Gastrocnemius medialis (tissue), 4 donors: ENCODE data around the gene LRIG3.

Source experiments
- CTCF ChIP-seq, 5 experiments: fragments of 450-650 bp in 3 of 5; fragments of 200-600 bp in 2 of 5; sonication (generic) in 2 of 5; IDR thresholded peaks in 4 of 5; conservative IDR thresholded peaks in 1 of 5; 1 replicate in 4 of 5; 2 replicates in 1 of 5; pipeline ENCODE4 v1.5.1; 2016 to 2019; ENCODE audit warnings: antibody characterized with exemption in 5 of 5, mild to moderate bottlenecking in 3 of 5, moderate library complexity in 3 of 5
- POLR2A ChIP-seq, 2 donors: fragments of 450-650 bp; IDR thresholded peaks; one replicate each; pipeline ENCODE4 v1.6.1; 2017; ENCODE audit warnings: antibody characterized with exemption in 2 of 2, mild to moderate bottlenecking in 2 of 2, moderate library complexity in 2 of 2

GRCh38 chr12:58918469-58918844, 1.8 kb downstream of the LRIG3 start:
- no peak for TF ChIP-seq POLR2A (IDR thresholded peaks at IDR 0.05)
- TF ChIP-seq CTCF (IDR thresholded peaks at IDR 0.05 in 4 of 5, conservative IDR thresholded peaks at IDR 0.05 in 1 of 5), result no peak
